Gastroesophageal sphincter (tissue), 4 donors: ENCODE data around the gene CEP250. TPM values are rescaled to one million over a fixed set of nuclear protein-coding genes. Genes with fewer than 3 reads are reported as not detected.

Experiments
- ATAC-seq: fragments of 150-250 bp; one replicate; pipeline ENCODE4 v1.9.1; 2016; ENCODE audit warnings: mild to moderate bottlenecking, moderate library complexity
- H3K27ac ChIP-seq, 4 donors: fragments of 200-600 bp; sonication (generic) in 3 of 4; 1 replicate in 3 of 4; 2 replicates in 1 of 4; pipeline ENCODE4 v1.5.1; 2016 to 2019
- H3K27me3 ChIP-seq: fragments of 200-600 bp; sonication (generic); one replicate; pipeline ENCODE4 v1.5.1; 2019
- H3K36me3 ChIP-seq, 2 donors: fragments of 200-600 bp; sonication (generic); one replicate each; pipeline ENCODE4 v1.5.1; 2019; ENCODE audit warnings: control low read depth in 1 of 2
- H3K4me1 ChIP-seq, 3 donors: fragments of 200-600 bp; sonication (generic); 1 replicate in 2 of 3; 2 replicates in 1 of 3; pipeline ENCODE4 v1.5.1; 2016 to 2019; ENCODE audit warnings: control low read depth in 2 of 3
- H3K4me3 ChIP-seq, 2 donors: fragments of 200-600 bp; sonication (generic); one replicate each; pipeline ENCODE4 v1.5.1; 2019; ENCODE audit warnings: mild to moderate bottlenecking in 1 of 2, moderate library complexity in 1 of 2
- H3K9me3 ChIP-seq, 3 donors: fragments of 200-600 bp; sonication (generic); one replicate each; pipeline ENCODE4 v1.5.1; 2017 to 2019; ENCODE audit warnings: control low read depth in 2 of 3
- EP300 ChIP-seq: sonication (generic); formaldehyde crosslinking; IDR thresholded peaks from one replicate; pipeline ENCODE4 v1.6.1; 2017; ENCODE audit warnings: antibody characterized with exemption, mild to moderate bottlenecking
- POLR2A ChIP-seq, 2 donors: fragments of 450-650 bp; IDR thresholded peaks; one replicate each; pipeline ENCODE4 v1.6.1; 2017; ENCODE audit warnings: antibody characterized with exemption in 2 of 2, mild to moderate bottlenecking in 2 of 2, moderate library complexity in 1 of 2
- POLR2AphosphoS5 ChIP-seq: sonication (generic); formaldehyde crosslinking; IDR thresholded peaks from one replicate; pipeline ENCODE4 v1.6.1; 2017; ENCODE audit warnings: antibody characterized with exemption
- WGBS, 2 donors: methylation state at CpG; one replicate each; pipeline ENCODE4 v1.1.5; 2018; ENCODE audit warnings: low coverage in 1 of 2; 5-methylcytosine and 5-hydroxymethylcytosine counted together
- total RNA-seq, 4 donors: library from RNA; depleted of rRNA; stranded (reverse); fragments of >200 nt; gene quantifications; one replicate each; pipeline ENCODE4 v1.1.0, GENCODE V29; 2016
- TF ChIP-seq, protein P1 (sequence below), 4 experiments: fragments of 200-600 bp in 2 of 4; fragments of 450-650 bp in 2 of 4; sonication (generic) in 1 of 4; IDR thresholded peaks; one replicate each; pipeline ENCODE4 v1.5.1; 2017 to 2019; ENCODE audit warnings: antibody characterized with exemption in 4 of 4, mild to moderate bottlenecking in 2 of 4, moderate library complexity in 2 of 4

Gene CEP250
- total RNA-seq, 4 donors from 2014 or later: 22.6 to 37.9 (median 30.9) TPM

- no peaks in the 10 kb centered on the region for H3K9me3 ChIP-seq
- TF ChIP-seq POLR2AphosphoS5: no peak
- TF ChIP-seq EP300: no peak
- TF ChIP-seq POLR2A (IDR thresholded peaks at IDR 0.05): no peak
- TF ChIP-seq, protein P1, sequence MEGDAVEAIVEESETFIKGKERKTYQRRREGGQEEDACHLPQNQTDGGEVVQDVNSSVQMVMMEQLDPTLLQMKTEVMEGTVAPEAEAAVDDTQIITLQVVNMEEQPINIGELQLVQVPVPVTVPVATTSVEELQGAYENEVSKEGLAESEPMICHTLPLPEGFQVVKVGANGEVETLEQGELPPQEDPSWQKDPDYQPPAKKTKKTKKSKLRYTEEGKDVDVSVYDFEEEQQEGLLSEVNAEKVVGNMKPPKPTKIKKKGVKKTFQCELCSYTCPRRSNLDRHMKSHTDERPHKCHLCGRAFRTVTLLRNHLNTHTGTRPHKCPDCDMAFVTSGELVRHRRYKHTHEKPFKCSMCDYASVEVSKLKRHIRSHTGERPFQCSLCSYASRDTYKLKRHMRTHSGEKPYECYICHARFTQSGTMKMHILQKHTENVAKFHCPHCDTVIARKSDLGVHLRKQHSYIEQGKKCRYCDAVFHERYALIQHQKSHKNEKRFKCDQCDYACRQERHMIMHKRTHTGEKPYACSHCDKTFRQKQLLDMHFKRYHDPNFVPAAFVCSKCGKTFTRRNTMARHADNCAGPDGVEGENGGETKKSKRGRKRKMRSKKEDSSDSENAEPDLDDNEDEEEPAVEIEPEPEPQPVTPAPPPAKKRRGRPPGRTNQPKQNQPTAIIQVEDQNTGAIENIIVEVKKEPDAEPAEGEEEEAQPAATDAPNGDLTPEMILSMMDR (IDR thresholded peaks at IDR 0.05): no peak
- no peak for ATAC-seq
- H3K36me3 ChIP-seq: peaks cover 0 to 97% of the 10 kb centered on the region in 2 donors
- no peak overlapping the region for H3K27ac ChIP-seq
- H3K4me3 ChIP-seq: no peak overlapping the region
- no peaks in the 10 kb centered on the region for H3K4me1 ChIP-seq
- WGBS, 2 donors: 62 to 91% methylated on average over 2 of the region's 2 CpGs
- H3K27me3 ChIP-seq: no peaks in the 10 kb centered on the region
These were observed 19.0 kb downstream of the CEP250 start for GRCh38 chr20:35474303-35474871.

GRCh38 chr20:35476288-35476687 is 20.9 kb downstream of the CEP250 start:
- H3K36me3 ChIP-seq: peaks cover 0 to 97% of the 10 kb centered on the region in 2 donors
- ATAC-seq: no peak
- TF ChIP-seq EP300: no peak
- TF ChIP-seq, protein P1 (IDR thresholded peaks at IDR 0.05): no peak
- TF ChIP-seq POLR2A (IDR thresholded peaks at IDR 0.05): no peak
- no peak for TF ChIP-seq POLR2AphosphoS5

GRCh38 chr20:35478804-35479472 is 23.5 kb downstream of the CEP250 start:
- Histone ChIP-seq H3K4me3 (no peak overlapping the region), H3K4me1 (no peaks in the 10 kb centered on the region), H3K9me3 (no peaks in the 10 kb centered on the region), H3K27ac (no peak overlapping the region), H3K27me3 (no peaks in the 10 kb centered on the region), H3K36me3 (peaks cover 0 to 99% of the 10 kb centered on the region in 2 donors)
- ATAC-seq: no peak
- TF ChIP-seq EP300 (no peak), POLR2AphosphoS5 (no peak), POLR2A (IDR thresholded peaks at IDR 0.05) (no peak)
- TF ChIP-seq, protein P1 (IDR thresholded peaks at IDR 0.05): no peak
- 69 to 89% methylated on average over 2 to 9 of the region's 16 CpGs for WGBS, 2 donors

More at GRCh38 chr20:35476288-35476687, 20.9 kb downstream of the CEP250 start:
- Histone ChIP-seq H3K4me1 (no peaks in the 10 kb centered on the region), H3K4me3 (no peak overlapping the region), H3K27me3 (no peaks in the 10 kb centered on the region), H3K9me3 (no peaks in the 10 kb centered on the region), H3K27ac (no peak overlapping the region)
- 88 to 92% methylated on average over 3 to 4 of the region's 4 CpGs for WGBS, 2 donors

- Histone ChIP-seq H3K9me3 (peaks cover 0 to 3% (median 0%) of the 10 kb centered on the region in 3 donors), H3K27ac (no peak overlapping the region), H3K36me3 (peaks cover 0 to 98% of the 10 kb centered on the region in 2 donors), H3K27me3 (no peaks in the 10 kb centered on the region), H3K4me1 (no peaks in the 10 kb centered on the region), H3K4me3 (no peak overlapping the region)
- WGBS, 2 donors: 87 to 100% methylated on average over 2 to 4 of the region's 5 CpGs
- no peak for ATAC-seq
- TF ChIP-seq POLR2A (IDR thresholded peaks at IDR 0.05) (no peak), POLR2AphosphoS5 (no peak)
These were observed 24.4 kb downstream of the CEP250 start for GRCh38 chr20:35479798-35480197.

- no peaks in the 10 kb centered on the region for H3K4me1 ChIP-seq
- TF ChIP-seq EP300 (no peak), POLR2A (IDR thresholded peaks at IDR 0.05) (no peak), POLR2AphosphoS5 (no peak)
- H3K27ac ChIP-seq: no peak overlapping the region
- H3K9me3 ChIP-seq: peaks cover 0 to 3% (median 0%) of the 10 kb centered on the region in 3 donors
- no peaks in the 10 kb centered on the region for H3K27me3 ChIP-seq
- ATAC-seq: no peak
- peaks cover 0 to 98% of the 10 kb centered on the region in 2 donors for H3K36me3 ChIP-seq
- 96% methylated on average over 3 to 4 of the region's 4 CpGs for WGBS, 2 donors
- H3K4me3 ChIP-seq: no peak overlapping the region
These were observed 32.1 kb downstream of the CEP250 start for GRCh38 chr20:35487479-35487878.

GRCh38 chr20:35489717-35490116 is 34.3 kb downstream of the CEP250 start:
- 80 to 100% methylated on average over 1 of the region's 5 CpGs for WGBS, 2 donors
- no peak for ATAC-seq

More at GRCh38 chr20:35489717-35490116, 34.3 kb downstream of the CEP250 start:
- no peaks in the 10 kb centered on the region for H3K27me3 ChIP-seq
- TF ChIP-seq POLR2AphosphoS5 (no peak), POLR2A (IDR thresholded peaks at IDR 0.05) (no peak), EP300 (no peak)
- TF ChIP-seq, protein P1 (IDR thresholded peaks at IDR 0.05): no peak
- no peak overlapping the region for H3K27ac ChIP-seq
- no peak overlapping the region for H3K4me3 ChIP-seq
- H3K4me1 ChIP-seq: no peaks in the 10 kb centered on the region
- H3K9me3 ChIP-seq: no peaks in the 10 kb centered on the region
- peaks cover 0 to 98% of the 10 kb centered on the region in 2 donors for H3K36me3 ChIP-seq
